Endothelial cell of umbilical vein (primary cell): ENCODE data around the gene CALHM5. TPM values are rescaled to one million over a fixed set of nuclear protein-coding genes. Genes with fewer than 3 reads are reported as not detected.

ENCODE experiments used
- BruUV-seq: library from RNA; stranded (reverse); fragments of 400-500 nt; replicated peaks from 2 replicates; lab custom pipeline; 2021; lab: Mats Ljungman, UMichigan
- CTCF ChIA-PET: fragments of 300-600, 350-600 bp; sonication (Branson Sonifier 250); formaldehyde crosslinking; loops from one replicate; lab custom pipeline; 2021; ENCODE audit warnings: antibody characterized with exemption, inconsistent platforms; lab: Charles Lee
- POLR2A ChIA-PET: fragments of 300-600, 350-600 bp; sonication (Branson Sonifier 250); formaldehyde crosslinking; loops from one replicate; lab custom pipeline; 2021; ENCODE audit warnings: antibody characterized with exemption, inconsistent platforms; lab: Charles Lee
- DNase-seq: peaks from one replicate; pipeline ENCODE4 v3.0.0-alpha.2; 2011; ENCODE audit warnings: low read depth, low spot score
- FAIRE-seq: peaks from 2 replicates; lab custom pipeline; 2011; peaks lifted over from hg19 to GRCh38; lab: Jason Lieb, UNC
- H2AFZ ChIP-seq: 2 replicates; pipeline ENCODE4 v1.6.0; 2012; ENCODE audit warnings: low read depth, low read length, control low read depth, inconsistent platforms
- H3K27ac ChIP-seq: 2 replicates; pipeline ENCODE4 v1.5.1; 2011; ENCODE audit warnings: low read depth, mild to moderate bottlenecking, control low read depth, low read length, moderate library complexity; ENCODE audit not compliant: insufficient read depth
- H3K27me3 ChIP-seq, 2 experiments: 2 replicates each; pipeline versions ENCODE4 v1.6.0 to v1.6.1; 2011; ENCODE audit warnings: low read length in 2 of 2, mixed read lengths in 1 of 2; ENCODE audit not compliant: control insufficient read depth in 2 of 2, insufficient read depth in 2 of 2
- H3K36me3 ChIP-seq, 2 experiments: 2 replicates in 1 of 2; 3 replicates in 1 of 2; pipeline ENCODE4 v1.5.1; 2011; ENCODE audit warnings: low read length in 2 of 2, mild to moderate bottlenecking in 1 of 2, moderate library complexity in 1 of 2; ENCODE audit not compliant: control insufficient read depth in 2 of 2, insufficient read depth in 2 of 2; ENCODE audit errors: extremely low read depth in 1 of 2
- H3K4me1 ChIP-seq: 3 replicates; pipeline ENCODE4 v1.5.1; 2011; ENCODE audit warnings: mild to moderate bottlenecking, low read length; ENCODE audit not compliant: control insufficient read depth, insufficient read depth; ENCODE audit errors: extremely low read depth
- H3K4me2 ChIP-seq: 2 replicates; pipeline ENCODE4 v1.6.1; 2011; ENCODE audit warnings: low read length, control low read depth, mixed read lengths; ENCODE audit not compliant: insufficient read depth
- H3K4me3 ChIP-seq, 3 experiments: fragments of 200-600 bp in 1 of 3; sonication (generic), shearing (Covaris generic) in 1 of 3; replicated peaks in 1 of 3; 2 replicates each; pipeline ENCODE4 v1.5.1; 2011 to 2016; ENCODE audit warnings: control low read depth in 3 of 3, low read length in 3 of 3, mild to moderate bottlenecking in 2 of 3, inconsistent platforms in 1 of 3, low read depth in 1 of 3, moderate library complexity in 1 of 3; ENCODE audit not compliant: insufficient read depth in 1 of 3
- H3K79me2 ChIP-seq: 2 replicates; pipeline ENCODE4 v1.6.0; 2012; ENCODE audit warnings: low read length, inconsistent platforms; ENCODE audit not compliant: control insufficient read depth, insufficient read depth
- H3K9ac ChIP-seq: replicated peaks from 2 replicates; pipeline ENCODE3; 2011; ENCODE audit warnings: low read length, control low read depth; ENCODE audit not compliant: insufficient read depth; ENCODE audit errors: extremely low read depth
- H3K9me1 ChIP-seq: replicated peaks from 3 replicates; pipeline ENCODE4 v1.6.0; 2011; ENCODE audit warnings: mild to moderate bottlenecking, low read length; ENCODE audit not compliant: control insufficient read depth, insufficient read depth; ENCODE audit errors: extremely low read depth
- H3K9me3 ChIP-seq: replicated peaks from 2 replicates; pipeline ENCODE4 v1.5.1; 2012; ENCODE audit warnings: low read length, inconsistent platforms; ENCODE audit not compliant: control insufficient read depth, insufficient read depth
- H4K20me1 ChIP-seq: replicated peaks from 2 replicates; pipeline ENCODE3; 2011; ENCODE audit warnings: mild to moderate bottlenecking, low read length; ENCODE audit not compliant: control insufficient read depth, insufficient read depth; ENCODE audit errors: extremely low read depth
- EZH2 ChIP-seq: IDR thresholded peaks from 2 replicates; pipeline ENCODE4 v1.6.1; 2012; ENCODE audit warnings: borderline replicate concordance, low read depth, mild to moderate bottlenecking, moderate library complexity, low read length, inconsistent platforms; ENCODE audit not compliant: severe bottlenecking
- FOS ChIP-seq: IDR thresholded peaks from 2 replicates; pipeline ENCODE4 v1.6.1; 2011; ENCODE audit warnings: mild to moderate bottlenecking, low read length, moderate library complexity, borderline replicate concordance; ENCODE audit not compliant: insufficient read depth
- GATA2 ChIP-seq: IDR thresholded peaks from 2 replicates; pipeline ENCODE4 v1.7.0; 2011; ENCODE audit warnings: low read depth, mild to moderate bottlenecking, moderate library complexity, mixed read lengths, low read length; ENCODE audit not compliant: insufficient read length, insufficient read depth
- JUN ChIP-seq: IDR thresholded peaks from 2 replicates; pipeline ENCODE4 v1.6.1; 2011; ENCODE audit warnings: borderline replicate concordance, low read depth; ENCODE audit not compliant: insufficient read length, insufficient read depth
- MYC ChIP-seq: IDR thresholded peaks from one replicate; pipeline ENCODE4 v1.6.1; 2011; ENCODE audit warnings: mild to moderate bottlenecking, low read depth, low read length
- POLR2A ChIP-seq: IDR thresholded peaks from 2 replicates; pipeline ENCODE4 v1.6.1; 2012; ENCODE audit warnings: low read depth, mild to moderate bottlenecking, control low read depth, low read length
- POLR2AphosphoS5 ChIP-seq: IDR thresholded peaks from 2 replicates; pipeline ENCODE4 v1.6.1; 2012; ENCODE audit warnings: low read depth, mild to moderate bottlenecking, control low read depth, low read length, moderate library complexity; ENCODE audit not compliant: insufficient read depth
- dilution Hi-C: fragments of 300-500 bp; cut with MboI; formaldehyde crosslinking; loops from one replicate; pipeline ENCODE4 v1.15.0; 2019; ENCODE audit warnings: low sequenced_read_pairs; ENCODE audit not compliant: extremely low pct_ligation_motif_present
- intact Hi-C: fragments of 100-400 bp; cut with micrococcal nuclease; formaldehyde crosslinking; loops from one replicate; pipeline ENCODE4 v1.10.0; 2022
- polyA plus RNA-seq, 4 experiments: library from polyadenylated mRNA; depleted of rRNA in 3 of 4; stranded (reverse) in 3 of 4; unstranded in 1 of 4; fragments of >200 nt; gene quantifications; 2 replicates each; pipeline versions ENCODE4 v1.2.1 to v1.2.3, GENCODE V29; 2011 to 2012; ENCODE audit warnings: missing spikeins in 1 of 4
- total RNA-seq: library from RNA; stranded (reverse); gene quantifications from 2 replicates; pipeline ENCODE4 v1.2.3, GENCODE V29; 2021
- TF ChIP-seq, protein P1 (sequence below): IDR thresholded peaks from 2 replicates; pipeline ENCODE4 v1.6.1; 2011; ENCODE audit not compliant: insufficient read depth, insufficient read length
- TF ChIP-seq, protein P2 (sequence below), 2 donors: IDR thresholded peaks; 1 replicate in 1 of 2; 2 replicates in 1 of 2; pipeline ENCODE4 v1.5.1; 2011; ENCODE audit warnings: low read length in 2 of 2, mild to moderate bottlenecking in 2 of 2, moderate library complexity in 2 of 2, control low read depth in 1 of 2, inconsistent platforms in 1 of 2, low read depth in 1 of 2; ENCODE audit not compliant: insufficient read depth in 1 of 2; ENCODE audit errors: extremely low read depth in 1 of 2

Gene CALHM5
- total and polyA plus RNA-seq, 2 donors (not counting 3 experiments of a cell fraction or from before 2014, with no cell fraction given), result 4.5 to 6.6 TPM

GRCh38 chr6:116467514-116467913 lies 43.9 kb upstream of the CALHM5 start:
- no peak overlapping the region for H2AFZ ChIP-seq
- H3K9me1 ChIP-seq, result no peaks in the 10 kb centered on the region
- no TSS peak for BruUV-seq
- ChIA-PET CTCF (interaction anchor here (0.6 kb wide), 1 partner anchor 44 kb away, joined by 3 read pairs; the partner anchor contains the start of gene CALHM5), POLR2A (no interaction called here)
- no peak overlapping the region for H3K4me3 ChIP-seq
- intact Hi-C loops (no loop called here), dilution Hi-C loops (no loop called here)
- H3K79me2 ChIP-seq, result no peaks in the 10 kb centered on the region
- H3K9ac ChIP-seq, result no peak overlapping the region
- H4K20me1 ChIP-seq, result no peaks in the 10 kb centered on the region
- peaks cover 1% of the 10 kb centered on the region for H3K4me1 ChIP-seq
- no peak for DNase-seq
- TF ChIP-seq POLR2AphosphoS5 (no peak), GATA2 (no peak), JUN (no peak), MYC (no peak), FOS (no peak), POLR2A (no peak), EZH2 (no peak)
- TF ChIP-seq, protein P1, sequence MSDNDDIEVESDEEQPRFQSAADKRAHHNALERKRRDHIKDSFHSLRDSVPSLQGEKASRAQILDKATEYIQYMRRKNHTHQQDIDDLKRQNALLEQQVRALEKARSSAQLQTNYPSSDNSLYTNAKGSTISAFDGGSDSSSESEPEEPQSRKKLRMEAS, result no peak
- TF ChIP-seq, protein P2, sequence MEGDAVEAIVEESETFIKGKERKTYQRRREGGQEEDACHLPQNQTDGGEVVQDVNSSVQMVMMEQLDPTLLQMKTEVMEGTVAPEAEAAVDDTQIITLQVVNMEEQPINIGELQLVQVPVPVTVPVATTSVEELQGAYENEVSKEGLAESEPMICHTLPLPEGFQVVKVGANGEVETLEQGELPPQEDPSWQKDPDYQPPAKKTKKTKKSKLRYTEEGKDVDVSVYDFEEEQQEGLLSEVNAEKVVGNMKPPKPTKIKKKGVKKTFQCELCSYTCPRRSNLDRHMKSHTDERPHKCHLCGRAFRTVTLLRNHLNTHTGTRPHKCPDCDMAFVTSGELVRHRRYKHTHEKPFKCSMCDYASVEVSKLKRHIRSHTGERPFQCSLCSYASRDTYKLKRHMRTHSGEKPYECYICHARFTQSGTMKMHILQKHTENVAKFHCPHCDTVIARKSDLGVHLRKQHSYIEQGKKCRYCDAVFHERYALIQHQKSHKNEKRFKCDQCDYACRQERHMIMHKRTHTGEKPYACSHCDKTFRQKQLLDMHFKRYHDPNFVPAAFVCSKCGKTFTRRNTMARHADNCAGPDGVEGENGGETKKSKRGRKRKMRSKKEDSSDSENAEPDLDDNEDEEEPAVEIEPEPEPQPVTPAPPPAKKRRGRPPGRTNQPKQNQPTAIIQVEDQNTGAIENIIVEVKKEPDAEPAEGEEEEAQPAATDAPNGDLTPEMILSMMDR (IDR thresholded peaks at IDR 0.05; ENCODE audit: extremely low read depth in 1 of 2, insufficient read depth in 1 of 2, low read depth in 1 of 2, low read length in 2 of 2), result no peak
- H3K4me2 ChIP-seq, result no peak overlapping the region
- H3K9me3 ChIP-seq, result no peaks in the 10 kb centered on the region
- no peak for FAIRE-seq
- H3K36me3 ChIP-seq, result no peaks in the 10 kb centered on the region
- H3K27ac ChIP-seq, result no peak overlapping the region
- peaks cover 6% of the 10 kb centered on the region in 2 experiments for H3K27me3 ChIP-seq
